Activated CD8-positive, alpha-beta memory T cell treated with anti-CD3 and anti-CD28 coated beads, Interleukin-2, amount 50 U/mL, for 24 hours (primary cell): ENCODE data around the gene ZNF41.
"Not testable (repeated sequence)": the region's sequence is repeated elsewhere in the genome, so short reads cannot be mapped to it uniquely, and the experiment has no call there.

Source experiments
- DNase-seq: peaks from one replicate; pipeline ENCODE4 v3.0.0-alpha.2; 2020; ENCODE audit errors: extremely low read depth

ZNF41 gene

GRCh38 chrX:47482512-47483305 is at the start of gene ZNF41:
ZNF41 (minus strand) TSS chrX:47483222; CDS start chrX:47467481, 15,741 bp downstream.
- peak; percentile 41 for DNase-seq

DNA sequence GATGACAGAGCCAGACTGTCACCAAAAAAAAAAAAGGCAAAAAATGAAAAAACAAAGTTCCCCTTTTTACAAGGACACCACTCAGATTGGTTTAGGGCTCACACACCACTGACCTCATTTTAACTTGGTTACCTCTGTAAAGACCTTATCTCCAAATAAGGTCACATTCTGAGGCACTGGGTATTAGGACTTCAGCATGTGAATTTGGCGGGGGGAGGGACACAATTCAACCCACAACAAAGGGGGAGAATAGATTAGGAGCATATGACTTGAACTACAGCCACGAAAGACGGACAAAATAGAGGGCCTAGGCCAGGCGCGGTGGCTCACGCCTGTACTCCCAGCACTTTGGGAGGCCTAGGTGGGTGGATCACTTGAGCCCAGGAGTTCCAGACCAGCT is 47.0 kb upstream of the ZNF41 start:
- no peak for DNase-seq

DNA sequence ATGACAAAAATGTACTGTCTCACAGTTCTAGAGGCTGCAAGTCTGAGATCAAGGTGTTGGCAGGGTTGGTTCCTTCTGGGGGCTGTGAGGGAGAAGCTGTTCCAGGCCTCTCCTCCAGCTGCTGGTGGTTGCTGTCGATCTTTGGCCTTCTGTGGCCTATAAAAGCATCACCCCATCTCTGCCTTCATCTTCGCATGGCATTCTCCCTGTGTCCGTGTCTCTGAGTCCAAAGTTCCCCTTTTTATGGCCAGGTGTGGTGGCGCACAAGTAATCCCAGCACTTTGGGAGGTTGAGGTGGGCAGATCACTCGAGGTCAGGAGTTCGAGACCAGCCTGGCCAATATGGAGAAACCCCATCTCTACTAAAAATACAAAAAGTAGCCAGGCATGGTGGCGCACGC is 46.5 kb upstream of the ZNF41 start:
- no peak for DNase-seq

GRCh38 chrX:47523713-47524166 is 40.7 kb upstream of the ZNF41 start:
- DNase-seq, result no peak

GRCh38 chrX:47523297-47523696 is 40.3 kb upstream of the ZNF41 start:
- DNase-seq, result peak; percentile 40

DNA sequence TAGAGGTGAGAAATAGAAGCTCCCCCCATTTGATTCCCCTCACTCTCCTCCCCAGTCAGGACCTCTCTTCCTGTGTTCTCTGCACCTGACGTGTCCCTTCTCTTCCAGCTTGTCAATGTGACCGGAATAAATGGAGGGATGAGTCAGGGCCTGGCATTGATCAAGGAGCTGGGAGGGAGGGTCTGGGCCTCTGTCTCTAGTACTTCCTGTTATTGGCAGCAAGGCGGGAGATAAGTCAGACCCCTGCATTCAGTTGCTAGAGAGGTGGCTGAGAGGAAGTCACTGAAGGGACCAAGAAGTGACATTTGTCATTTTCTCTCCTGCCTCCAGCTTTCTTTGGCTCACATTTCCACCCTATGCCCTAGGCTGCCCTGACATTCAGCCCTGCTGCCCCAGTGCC is 35.1 kb upstream of the ZNF41 start:
- DNase-seq, result no peak

GRCh38 chrX:47515941-47516665 is 33.1 kb upstream of the ZNF41 start:
- DNase-seq, result no peak

DNA sequence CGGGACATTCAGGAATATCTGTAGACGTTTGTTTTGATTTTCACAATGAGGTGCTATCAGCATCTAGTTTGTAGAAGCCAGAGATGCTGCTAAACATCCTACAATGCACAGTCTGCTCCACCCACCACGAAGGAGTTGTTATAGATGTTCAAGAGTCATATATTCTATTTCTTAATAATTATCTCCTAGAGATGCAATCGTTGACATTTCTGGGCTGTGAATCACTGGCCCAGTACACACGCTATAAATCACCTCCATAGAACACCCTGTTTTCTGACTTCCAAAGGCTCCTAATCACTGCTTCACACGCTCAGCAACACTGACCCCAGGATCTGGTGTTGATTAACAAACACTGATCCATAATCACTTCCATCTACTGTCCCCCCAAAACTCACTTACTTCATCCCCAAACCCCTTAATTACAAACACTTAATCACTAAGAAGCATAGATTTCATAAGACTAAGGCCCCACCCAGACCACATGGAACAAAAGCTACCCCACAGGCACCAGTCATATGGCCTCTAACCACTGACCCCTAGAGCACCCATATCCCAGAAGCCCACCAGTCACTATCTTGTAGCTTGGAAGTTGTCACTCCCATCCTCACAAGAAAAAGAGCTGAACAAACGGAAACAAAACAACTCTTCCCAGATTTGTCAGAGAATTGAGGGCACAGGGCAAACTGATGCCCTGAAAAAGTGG is 31.7 kb upstream of the ZNF41 start:
- DNase-seq, result no peak

DNA sequence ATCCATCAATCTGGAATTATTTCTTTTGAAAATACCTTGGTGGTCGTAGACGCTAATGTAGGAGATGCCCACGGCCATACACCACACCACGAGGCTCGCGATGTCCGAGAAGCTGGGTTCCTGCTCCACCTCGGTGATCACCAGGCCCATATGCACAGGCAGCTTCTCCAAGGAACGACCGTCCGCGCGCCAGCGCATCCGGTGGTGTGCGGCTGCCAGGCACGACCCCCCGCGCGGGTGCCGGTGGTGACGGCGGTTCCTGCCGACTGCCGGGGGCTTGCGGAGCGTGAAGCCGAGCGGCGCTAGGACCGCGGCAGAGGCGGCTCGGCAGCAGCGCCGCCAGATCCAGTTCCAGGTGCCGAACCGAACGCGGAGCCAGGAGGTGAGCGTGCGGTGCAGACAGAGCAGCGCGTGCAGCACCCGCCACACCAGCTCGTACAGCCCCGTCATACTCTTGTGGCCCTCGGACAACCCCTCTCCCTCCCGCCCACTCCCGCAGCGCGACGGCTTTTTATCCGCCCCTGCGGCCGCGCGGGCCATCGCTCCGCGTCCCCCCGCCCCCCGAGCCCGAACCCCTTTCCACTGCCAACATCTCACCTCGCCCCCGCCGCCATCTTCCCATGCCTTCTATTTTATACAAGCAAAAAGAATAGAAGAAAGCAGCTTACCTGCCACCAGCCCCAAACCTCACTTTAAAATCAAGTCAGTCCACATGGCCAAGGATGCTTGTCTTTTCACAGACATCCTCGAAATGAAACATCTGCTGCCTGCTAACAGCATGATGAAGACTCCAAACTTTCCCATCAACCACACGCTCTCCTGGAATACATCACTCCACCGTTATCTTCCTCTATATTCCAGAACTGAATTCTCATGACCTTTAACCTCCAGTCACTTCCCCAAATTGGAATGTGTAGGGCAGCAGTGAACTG is 30.3 kb upstream of the ZNF41 start:
- DNase-seq, result not testable (repeated sequence)

- DNase-seq, result not testable (repeated sequence)
Observed at GRCh38 chrX:47512383-47512782, 29.4 kb upstream of the ZNF41 start.

DNA sequence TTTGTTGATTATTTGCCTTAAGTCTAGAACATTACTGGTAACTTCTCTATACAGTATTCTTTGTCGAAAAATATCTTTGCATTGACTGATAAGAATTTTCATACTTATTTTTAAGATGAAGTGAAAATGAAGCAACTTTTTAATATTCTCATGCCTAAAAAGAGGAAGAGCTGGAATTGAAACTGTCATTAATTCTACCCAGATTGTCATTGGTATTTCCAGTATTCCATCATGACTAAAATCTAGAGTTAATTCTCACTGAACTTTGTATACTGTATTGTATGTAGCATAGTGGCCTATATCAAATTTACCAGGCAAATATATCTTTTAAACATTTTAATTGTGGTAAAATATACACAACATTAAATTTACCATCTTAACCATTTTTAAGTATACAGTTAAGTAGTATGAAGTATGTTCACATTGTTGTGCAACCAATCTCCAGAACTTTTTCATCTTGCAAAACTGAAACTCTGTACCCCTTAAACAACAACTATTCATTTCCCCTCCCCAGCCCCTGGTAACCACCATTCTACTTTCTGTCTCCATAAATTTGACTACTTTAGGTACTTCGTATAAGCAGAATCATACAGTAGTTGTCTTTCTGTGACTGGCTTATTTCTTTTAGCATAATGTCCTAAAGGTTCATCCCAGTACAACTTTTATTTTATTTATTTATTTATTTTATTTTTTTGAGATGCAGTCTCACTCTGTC is 24.3 kb upstream of the ZNF41 start:
- no peak for DNase-seq

GRCh38 chrX:47503151-47503550 is 20.1 kb upstream of the ZNF41 start:
- no peak for DNase-seq

DNA sequence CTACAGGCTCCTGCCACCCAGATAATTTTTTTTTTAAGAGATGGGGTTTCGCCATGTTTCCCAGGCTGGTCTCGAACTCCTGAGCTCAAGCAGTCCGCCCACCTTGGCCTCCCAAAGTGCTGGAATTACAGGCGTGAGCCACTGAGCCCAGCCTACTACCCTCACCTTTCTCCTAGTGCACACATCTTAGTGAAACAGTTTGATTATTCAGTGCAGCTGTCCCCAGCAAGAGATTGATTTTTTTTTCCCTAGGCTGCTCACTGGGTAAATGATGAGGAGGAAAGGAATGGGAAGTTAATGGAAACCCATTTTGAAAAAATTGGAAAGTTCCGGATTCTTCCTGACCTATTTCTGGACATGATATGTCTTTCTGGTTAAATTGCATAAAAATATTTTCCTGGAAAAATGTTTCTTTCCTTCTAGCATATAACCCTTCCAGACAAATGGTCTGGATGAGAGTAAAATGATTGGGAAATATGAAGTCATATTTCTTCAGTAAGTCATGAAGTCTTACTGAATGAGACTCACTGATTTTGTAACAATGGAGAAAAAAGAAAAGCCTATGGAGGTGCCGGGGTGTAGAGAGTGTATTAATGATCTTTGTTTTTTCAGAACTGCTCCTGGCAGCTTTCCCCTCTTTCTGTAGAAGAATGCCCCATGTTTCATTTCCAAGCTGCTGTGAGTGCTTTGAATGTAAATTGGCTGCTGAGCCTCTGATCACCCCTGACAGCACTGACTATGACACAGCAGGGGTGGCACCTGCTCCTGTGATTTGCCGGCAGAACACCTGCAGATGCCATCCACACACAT is 19.5 kb upstream of the ZNF41 start:
- DNase-seq, result no peak

DNA sequence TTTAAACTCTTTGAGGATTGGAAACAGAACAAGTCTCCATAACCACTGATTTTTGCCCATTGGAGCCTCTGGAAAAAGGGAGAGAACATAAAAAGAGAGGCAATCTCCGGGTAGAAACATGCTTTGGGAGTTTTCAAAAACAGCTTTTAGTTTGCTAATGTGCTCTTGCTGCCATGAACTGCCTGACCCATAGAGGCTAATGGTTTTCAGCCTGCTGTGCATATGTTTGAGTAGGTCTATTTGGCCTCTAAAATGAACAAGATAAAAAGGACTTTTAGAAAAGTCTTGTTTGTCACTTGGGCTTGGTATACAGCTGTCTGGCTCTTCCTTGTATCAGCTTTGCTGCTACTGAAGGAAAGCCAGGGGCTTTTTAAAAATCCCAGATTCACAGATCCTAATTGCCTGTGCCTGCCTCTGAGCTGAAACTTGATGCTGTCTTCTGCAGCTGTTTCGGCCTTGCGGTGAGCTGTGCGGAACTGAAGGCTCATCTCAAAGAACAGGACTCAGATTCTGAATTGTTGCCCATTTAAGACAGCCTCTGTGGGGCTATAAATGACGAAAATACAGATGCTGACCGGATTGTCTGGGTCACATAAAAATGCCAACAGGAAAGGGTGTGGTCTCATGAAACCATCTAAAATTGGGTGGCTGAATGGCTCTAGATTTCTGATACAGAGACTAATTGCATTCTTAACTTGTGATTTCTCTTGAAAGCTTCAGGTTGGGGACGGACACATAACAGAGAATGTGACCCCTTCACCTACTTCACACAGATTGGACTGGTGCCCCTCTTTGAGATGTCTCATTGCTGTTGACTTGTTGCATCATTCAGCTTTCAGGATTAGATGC is 18.4 kb upstream of the ZNF41 start:
- no peak for DNase-seq

DNA sequence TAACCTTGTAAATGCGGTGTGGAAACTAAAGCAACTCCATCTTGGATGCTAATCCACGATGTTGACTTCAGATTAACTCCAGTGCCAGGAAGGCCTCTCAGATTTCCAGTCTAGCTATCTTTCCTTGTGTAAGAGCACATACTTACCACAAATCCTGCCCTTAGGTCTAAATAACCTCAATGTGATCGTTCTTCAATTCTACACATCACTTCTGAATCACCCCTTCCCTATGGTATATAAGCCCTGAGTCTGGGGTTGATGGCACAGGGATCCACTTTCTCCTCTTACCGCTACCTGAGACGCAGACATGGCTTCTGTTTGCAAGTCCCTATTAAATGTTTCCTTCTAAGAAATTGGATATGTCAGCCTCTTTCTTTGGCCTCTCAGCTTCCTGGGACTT is 17.5 kb upstream of the ZNF41 start:
- no peak for DNase-seq

DNA sequence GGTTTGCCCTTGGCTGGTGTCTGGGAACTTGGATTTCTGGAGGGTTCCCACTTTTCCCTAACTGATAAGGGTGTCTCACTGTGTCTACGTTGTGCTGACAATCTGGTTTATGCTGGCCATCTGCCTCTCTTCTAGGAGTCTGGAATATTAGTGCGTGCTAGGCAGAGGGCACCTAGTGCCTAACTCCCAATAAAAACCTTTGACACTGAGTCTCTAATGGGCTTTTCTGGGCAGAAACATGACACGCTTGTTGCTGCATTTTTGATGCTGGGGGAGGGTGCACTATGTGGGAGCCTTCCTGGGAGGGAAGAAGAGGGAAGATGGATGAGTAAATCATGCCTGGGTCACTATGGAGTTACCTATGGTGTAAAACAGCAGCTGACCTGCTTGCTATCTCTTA is 16.3 kb upstream of the ZNF41 start:
- DNase-seq, result no peak

DNA sequence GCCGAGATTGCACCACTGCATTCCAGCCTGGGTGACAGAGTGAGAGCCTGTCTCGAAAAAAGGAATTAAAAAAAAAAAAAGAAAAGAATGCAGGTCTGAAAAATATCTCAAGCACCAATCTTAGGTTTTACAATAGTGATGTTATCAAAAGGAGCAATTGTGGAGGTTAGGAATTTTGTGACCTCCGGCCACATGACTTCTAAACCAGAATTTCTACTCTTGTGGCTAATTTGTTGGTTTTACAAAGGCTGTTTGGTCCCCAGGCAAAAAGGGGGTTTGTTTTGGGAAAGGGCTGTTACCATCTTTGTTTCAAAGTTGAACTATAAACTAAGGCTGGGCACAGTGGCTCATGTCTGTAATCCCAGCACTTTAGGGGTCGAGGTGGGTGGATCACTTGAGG is 15.4 kb upstream of the ZNF41 start:
- no peak for DNase-seq

DNA sequence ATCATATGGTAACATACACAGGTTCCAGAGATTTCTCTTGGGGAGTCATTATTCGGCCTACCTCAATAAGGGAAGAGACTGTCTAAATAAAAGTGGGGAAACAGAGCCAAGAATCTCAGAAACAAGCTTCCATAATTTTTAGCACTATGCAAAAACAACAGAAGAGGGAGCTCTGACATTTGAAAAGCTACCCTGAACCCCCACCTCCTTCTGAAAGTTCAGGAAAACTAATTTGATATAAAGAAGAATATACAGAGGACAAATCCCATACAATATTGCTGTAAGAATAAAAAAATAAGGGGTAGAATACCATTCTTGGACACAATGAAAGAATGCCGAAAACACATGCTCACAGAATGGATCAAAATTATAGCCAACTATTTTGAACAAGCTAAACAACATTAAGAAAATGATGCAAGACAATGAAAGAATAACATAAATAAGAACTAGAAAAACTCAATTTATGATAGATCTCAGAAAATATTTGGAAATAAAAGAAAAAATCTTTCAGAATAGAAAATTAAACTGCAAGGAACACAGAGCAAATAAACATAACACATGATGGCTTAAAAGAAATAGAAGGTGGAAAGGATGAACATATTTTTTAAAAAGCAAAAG is 14.4 kb upstream of the ZNF41 start:
- DNase-seq, result no peak

DNA sequence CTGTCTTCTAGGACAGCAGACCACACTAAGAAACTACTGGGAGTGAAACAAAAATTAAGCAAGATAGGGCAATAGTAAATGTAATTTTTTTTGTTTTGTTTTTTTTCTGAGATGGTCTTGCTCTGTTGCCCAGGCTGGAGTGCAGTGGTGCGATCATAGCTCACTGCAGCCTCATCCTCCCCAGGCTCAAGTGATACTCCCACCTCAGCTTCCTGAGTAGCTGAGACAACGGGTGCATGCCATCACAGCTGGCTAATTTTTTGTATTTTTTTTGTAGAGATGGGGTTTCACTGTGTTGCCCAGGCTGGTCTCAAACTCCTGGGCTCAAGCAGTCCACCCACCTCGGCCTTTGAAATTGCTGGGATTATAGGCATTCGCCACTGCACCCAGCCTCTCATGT is 9.1 kb upstream of the ZNF41 start:
- not testable (repeated sequence) for DNase-seq
